Stimulated activated naive CD4-positive, alpha-beta T cell (primary cell): Measurements from ENCODE around the gene EHD4.

Source experiments
- DNase-seq, 6 experiments: peaks; one replicate each; lab custom pipeline; 2025; lab: John Stamatoyannopoulos, UW

EHD4 gene

GRCh38 chr15:41936649-41937567 is 35.4 kb downstream of the EHD4 start:
- DNase-seq = peak; percentile 70 to 80 (median 76)

- no peak for DNase-seq
Measured at GRCh38 chr15:41936155-41936554, 36.2 kb downstream of the EHD4 start.

GRCh38 chr15:41935566-41936020 is 36.8 kb downstream of the EHD4 start:
- DNase-seq = no peak

GRCh38 chr15:41934843-41935242 is 37.5 kb downstream of the EHD4 start:
- peak; percentile 67 to 78 (median 70) for DNase-seq

GRCh38 chr15:41933771-41934170 is 38.6 kb downstream of the EHD4 start:
- DNase-seq = no peak

- no peak for DNase-seq
Measured at GRCh38 chr15:41933326-41933725, 39.0 kb downstream of the EHD4 start.

GRCh38 chr15:41932511-41933289 is 39.7 kb downstream of the EHD4 start:
- DNase-seq = no peak

DNA sequence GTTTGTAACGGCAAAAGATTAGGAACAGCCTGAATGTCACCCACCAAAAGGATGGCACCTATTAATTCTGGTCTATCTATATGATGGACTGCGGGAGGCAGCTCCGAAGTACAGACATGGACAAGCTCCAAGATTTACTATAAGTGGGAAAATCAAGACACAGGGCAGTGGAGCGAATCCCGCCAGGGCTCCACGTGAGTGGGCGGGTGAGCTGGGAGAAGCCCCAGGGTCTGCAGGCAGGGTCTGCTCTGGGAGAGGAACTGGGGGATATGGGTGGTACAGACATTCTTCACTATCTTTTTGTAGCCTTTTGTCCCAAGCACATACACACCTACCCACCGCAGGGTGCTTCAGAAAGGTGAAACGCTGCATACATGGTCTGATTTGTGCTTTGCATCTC is 40.3 kb downstream of the EHD4 start:
- no peak for DNase-seq

GRCh38 chr15:41930867-41931222 is 41.5 kb downstream of the EHD4 start:
- DNase-seq = no peak

DNA sequence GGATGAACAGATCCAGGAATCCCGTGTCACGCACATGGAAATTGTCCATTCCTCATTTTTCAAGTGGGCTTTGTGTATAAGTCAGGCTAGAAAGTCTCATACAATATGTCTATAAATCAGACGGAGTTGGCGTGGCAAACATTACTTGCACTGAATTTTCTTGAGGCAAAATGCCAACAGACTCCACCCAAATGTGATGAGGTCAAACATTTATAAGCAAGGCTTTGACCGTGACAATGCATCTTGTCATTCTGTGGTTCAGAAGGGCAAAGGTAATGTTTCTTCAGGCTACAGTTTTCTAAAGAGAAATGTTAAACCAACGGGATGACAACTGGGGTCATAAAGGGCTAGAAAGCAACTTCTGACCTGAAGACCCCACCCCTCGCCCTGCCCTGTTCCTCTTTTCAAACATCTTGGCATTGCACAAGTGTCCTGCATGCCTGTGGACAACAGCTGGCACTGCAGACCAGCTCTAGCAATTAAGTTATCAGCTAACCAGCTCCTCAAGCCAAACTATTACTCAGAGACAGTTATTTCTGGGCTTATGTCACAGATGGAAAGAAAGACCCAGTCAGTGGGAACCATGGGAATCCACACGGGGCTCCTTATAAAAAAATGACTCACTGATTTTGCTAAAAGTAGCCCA is 42.0 kb downstream of the EHD4 start:
- no peak for DNase-seq

DNA sequence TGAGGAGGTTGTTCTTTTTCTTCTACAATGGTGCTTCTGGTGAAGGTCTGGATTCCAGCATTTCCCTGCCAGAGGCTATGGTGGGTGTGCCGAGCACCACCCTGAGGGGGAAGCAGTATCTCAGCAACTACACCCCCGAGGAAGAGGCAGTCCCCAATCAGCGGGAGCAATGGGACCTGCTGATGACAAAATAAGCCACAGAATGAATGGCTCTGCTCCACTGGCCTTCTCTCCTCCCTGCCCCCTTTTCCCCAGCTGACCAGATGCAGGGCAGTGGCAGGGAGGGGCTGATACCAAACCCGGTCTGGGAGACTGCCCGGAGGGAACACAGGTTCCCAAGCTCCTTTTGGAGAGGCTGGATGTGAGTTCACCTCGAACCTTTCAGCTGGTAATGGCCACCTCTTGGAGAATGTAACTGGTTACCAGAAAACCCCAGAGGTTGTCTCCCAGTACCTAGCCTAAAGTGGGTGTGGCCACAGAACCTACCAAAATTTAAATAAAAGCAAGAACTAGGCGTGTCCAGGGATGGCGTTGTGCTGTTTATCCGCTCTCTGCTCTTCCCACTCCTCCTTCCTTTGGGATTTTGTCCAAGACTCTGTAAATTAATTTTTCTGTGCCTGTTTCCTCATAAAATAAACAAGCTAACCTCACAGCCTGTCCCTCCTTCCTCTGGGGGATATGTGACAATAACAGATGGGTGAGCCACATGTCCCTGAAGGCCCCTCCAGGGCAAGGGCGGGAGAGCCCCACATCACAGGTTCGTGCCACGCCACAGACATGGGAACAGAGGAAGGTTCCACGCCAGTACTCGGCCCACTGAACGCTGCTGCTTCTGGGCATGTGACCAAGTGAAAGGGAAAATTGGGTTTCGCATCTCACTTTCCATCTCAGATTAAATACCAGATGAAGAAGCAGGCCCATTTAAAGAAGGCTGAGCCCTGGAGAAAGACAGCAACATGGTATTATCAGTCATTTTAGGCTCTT is 43.4 kb downstream of the EHD4 start:
- no peak for DNase-seq

DNA sequence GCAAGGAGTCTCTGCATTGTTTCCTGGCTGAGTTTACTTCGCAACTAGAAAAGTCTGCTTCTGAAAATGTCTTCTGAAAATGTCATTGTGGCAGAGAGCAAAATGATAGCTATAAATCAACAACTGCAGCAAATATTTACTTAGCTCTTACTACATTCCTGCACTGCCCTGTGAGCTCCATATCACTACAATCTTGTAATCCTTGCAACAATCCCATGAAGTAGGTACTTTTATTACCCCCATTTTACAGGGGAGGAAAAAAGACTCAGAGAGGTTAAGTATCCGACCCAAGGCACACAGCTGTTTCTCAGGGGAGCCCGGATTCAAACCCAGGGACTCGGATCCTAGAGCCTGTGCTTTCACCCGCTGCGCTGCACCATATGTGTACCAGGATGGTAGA is 44.3 kb downstream of the EHD4 start:
- DNase-seq = no peak

GRCh38 chr15:41927536-41927935 is 44.8 kb downstream of the EHD4 start:
- DNase-seq = no peak

DNA sequence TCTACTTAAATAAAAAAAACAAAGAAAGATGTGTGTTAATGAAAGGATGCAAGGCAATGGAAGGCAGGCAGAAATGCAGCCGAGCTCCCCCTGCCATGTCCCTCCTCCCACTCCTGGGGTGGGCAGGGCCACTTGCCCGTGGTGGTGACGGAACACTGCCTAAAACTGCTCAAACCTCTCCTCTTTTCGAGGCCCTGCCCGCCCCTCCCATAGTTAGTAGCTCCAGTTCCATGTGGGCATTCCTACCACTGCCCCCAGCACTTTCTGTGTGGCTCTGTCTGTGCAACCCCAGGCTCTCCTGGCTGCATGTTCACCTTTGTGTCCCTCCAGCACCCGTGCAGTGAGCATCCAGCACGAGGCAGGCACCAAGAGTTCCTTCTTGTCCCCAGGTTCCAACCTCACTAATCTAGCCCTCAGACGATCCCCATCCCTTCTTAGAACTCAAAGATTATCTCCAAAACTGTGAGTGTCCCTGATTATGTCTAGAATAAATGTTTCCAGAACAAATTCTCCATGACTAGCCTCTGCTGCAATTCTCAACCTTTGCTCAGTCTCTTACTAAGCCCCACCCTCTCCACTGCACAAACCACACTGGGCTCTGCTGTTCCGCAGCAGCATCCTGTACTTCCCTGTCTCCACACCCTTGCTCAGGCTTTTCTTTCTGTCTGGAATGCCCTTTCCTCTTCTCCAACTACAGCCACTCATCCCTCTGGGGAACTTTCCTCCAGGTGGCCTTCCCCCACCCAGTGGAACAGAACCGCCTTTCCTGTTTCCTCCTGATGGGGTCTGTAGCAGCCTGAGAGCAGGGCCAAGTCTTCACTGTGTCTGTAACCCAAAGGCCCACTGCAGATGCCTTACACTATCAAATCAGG is 45.9 kb downstream of the EHD4 start:
- peak in 3 of 6 experiments; percentile 3 to 15 (median 9) for DNase-seq

DNA sequence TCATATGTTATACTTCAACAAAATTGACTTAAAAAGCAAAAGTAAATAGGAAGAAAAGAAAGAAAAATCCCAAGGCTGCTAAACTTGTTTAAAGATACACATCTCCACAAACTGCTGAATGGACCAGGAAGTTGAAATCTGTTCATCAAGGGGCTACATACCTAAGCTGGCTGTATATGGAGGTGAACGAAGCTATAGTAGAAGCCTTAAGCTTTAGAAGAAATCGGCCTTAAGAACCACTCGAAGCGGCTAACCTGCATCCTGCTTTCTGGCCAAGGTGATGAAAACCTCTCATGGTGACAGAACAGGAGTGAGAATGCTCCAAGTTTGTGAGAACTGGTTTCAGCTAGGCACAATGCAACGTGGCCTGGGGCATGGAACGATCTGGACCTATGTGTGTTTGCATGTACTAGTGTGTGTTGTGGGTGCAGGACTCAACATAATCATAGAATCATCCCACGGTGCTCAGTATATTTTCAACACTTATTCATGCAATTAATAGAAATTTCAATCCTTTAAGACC is 47.2 kb downstream of the EHD4 start:
- DNase-seq = no peak

DNA sequence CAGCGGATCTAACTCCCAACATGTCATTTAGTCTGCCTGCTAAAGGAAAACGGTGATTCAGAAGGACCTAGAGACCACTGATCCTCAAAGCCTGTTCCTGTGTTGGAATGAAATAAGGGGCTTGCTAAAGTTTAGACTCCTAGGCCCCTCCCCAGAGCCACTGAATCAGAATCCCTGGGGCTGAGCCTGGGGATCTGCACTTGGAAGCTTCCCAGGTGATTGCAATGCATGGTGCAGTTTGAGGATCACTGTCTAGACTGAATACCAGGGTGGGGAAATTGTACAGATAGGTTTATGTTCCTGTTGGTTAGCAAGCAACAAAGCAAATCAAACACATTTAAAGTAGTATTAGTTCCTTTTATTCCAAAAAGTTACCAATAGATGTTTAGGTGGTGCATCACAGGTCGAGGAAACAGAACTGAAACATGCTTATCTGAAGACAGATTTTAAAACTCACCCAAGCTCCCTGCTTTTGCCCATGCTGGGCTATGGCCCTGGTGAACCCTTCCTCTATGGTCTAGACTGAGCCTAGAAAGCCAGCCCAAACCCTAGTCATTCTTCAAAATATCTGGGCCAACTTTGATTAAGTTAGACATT is 48.9 kb downstream of the EHD4 start:
- DNase-seq = no peak

GRCh38 chr15:41922353-41922752 is 50.0 kb downstream of the EHD4 start:
- DNase-seq = no peak

DNA sequence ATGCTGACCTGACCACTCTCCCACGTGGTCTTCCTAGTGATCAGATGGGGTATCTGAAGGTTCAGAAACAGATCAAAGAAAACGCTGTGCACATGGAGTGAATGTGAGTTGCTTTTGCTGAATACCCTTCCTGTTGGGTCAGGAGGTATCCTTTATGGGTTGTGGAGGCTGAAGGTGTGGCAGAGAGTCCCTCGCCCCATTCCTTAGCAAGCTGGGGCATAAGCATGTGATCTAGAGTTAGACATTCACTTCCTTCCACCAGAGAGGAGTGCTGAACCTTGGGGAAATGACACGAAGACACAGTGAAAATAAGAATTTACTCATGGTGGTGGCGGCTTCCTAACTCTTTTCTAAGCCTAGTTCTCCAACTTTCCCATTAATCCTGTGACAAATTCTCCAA is 50.7 kb downstream of the EHD4 start:
- no peak for DNase-seq

DNA sequence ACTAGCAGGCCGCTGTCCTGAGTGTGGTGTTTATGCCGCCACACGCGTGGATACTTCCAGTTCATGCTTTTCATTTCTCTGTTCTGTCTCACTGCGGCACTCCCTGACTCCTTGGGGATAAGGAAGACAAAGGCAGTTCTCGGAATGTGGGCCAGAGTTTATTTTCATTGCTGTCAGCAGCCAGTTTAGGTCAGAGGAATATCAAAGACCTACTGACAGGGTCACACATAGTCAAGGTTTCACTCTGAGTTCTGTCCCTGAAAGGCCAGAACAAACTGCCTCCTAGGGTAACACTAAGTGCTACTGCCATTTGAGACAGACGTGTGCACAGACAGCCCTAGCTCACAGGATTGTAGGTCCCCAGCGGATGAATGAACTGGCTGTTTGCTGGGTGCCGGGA is 51.2 kb downstream of the EHD4 start:
- no peak for DNase-seq
